Heart right ventricle (tissue), 16 donors: ENCODE measurements around the gene CHST6. TPM values are rescaled to one million over a fixed set of nuclear protein-coding genes. Genes with fewer than 3 reads are reported as not detected.

Source experiments
- ATAC-seq, 8 donors: fragments of 200-7000 bp; cut with Tn5 transposase; one replicate each; pipeline ENCODE4 v1.9.1; 2020; ENCODE audit warnings: mild to moderate bottlenecking in 8 of 8, moderate library complexity in 8 of 8, moderate number of reproducible peaks in 1 of 8
- DNase-seq, 2 donors: peaks; one replicate each; pipeline ENCODE4 v3.0.0-alpha.2; 2020
- H3K27ac ChIP-seq, 10 donors: fragments of 200-600 bp; sonication (generic) in 2 of 10; one replicate each; pipeline versions ENCODE4 v1.5.0 to v1.8.0; 2020 to 2022; ENCODE audit warnings: mild to moderate bottlenecking in 3 of 10
- H3K27me3 ChIP-seq, 7 donors: fragments of 200-600 bp; one replicate each; pipeline ENCODE4 v1.8.0; 2021 to 2022; ENCODE audit warnings: mild to moderate bottlenecking in 2 of 7
- H3K36me3 ChIP-seq, 9 donors: fragments of 200-600 bp; sonication (generic) in 1 of 9; one replicate each; pipeline versions ENCODE4 v1.5.0 to v1.8.0; 2020 to 2022; ENCODE audit warnings: mild to moderate bottlenecking in 2 of 9
- H3K4me1 ChIP-seq, 9 donors: fragments of 200-600 bp; sonication (generic) in 1 of 9; one replicate each; pipeline versions ENCODE4 v1.5.0 to v1.8.0; 2020 to 2022; ENCODE audit warnings: mild to moderate bottlenecking in 4 of 9
- H3K4me3 ChIP-seq, 10 donors: fragments of 200-600 bp; sonication (generic) in 2 of 10; one replicate each; pipeline versions ENCODE4 v1.5.0 to v1.8.0; 2020 to 2022; ENCODE audit warnings: mild to moderate bottlenecking in 7 of 10, moderate library complexity in 2 of 10
- H3K9me3 ChIP-seq, 11 donors: fragments of 200-600 bp in 10 of 11; sonication (generic) in 2 of 11; one replicate each; pipeline versions ENCODE4 v1.5.0 to v1.8.0; 2013 to 2022; ENCODE audit warnings: mild to moderate bottlenecking in 2 of 11, control low read depth in 1 of 11, moderate library complexity in 1 of 11
- CTCF ChIP-seq, 9 donors: fragments of 200-600 bp; sonication (generic) in 2 of 9; IDR thresholded peaks; one replicate each; pipeline versions ENCODE4 v1.5.0 to v1.8.0; 2021 to 2022; ENCODE audit warnings: antibody characterized with exemption in 9 of 9, mild to moderate bottlenecking in 5 of 9, moderate library complexity in 1 of 9
- WGBS, 2 donors: extraction: QIAGEN DNeasy Blood & Tissue Kit; methylation state at CpG; one replicate each; pipeline ENCODE4 v1.1.7; 2013; ENCODE audit warnings: inconsistent platforms in 1 of 2; 5-methylcytosine and 5-hydroxymethylcytosine counted together
- intact Hi-C, 10 donors: fragments of 100-400 bp; cut with DNase I; formaldehyde crosslinking; loops; one replicate each; pipeline versions ENCODE4 v1.11.1 to v1.14.2; 2022
- polyA plus RNA-seq, 2 donors: library from polyadenylated mRNA; stranded (reverse); fragments of 200-250 nt; gene quantifications; one replicate each; pipeline ENCODE4 v1.2.3, GENCODE V29; 2013
- total RNA-seq, 10 donors: library from RNA; stranded (reverse); fragmentation: NEBNext Ultra II Directional in 3 of 10; extraction: Animal tissue kit (Norgen Biotek cat#: 25700) in 3 of 10; gene quantifications; one replicate each; pipeline versions ENCODE4 v1.2.1 to v1.2.4, GENCODE V29; 2021 to 2023
- donor health status: Arrhythmogenic right ventricular cardiomyopathy.
- donor health status: ischemic (EF 13 %, LVEDD 7.1; RV severe dilation, severe dysfunction).
- donor health status: healthy with polysubstance abuse.
- donor health status: DM: no; HTN: yes; CAD: no.
- donor health status: DM: no; HTN: no; CAD: no.
- donor health status: ischemic (EF 25% LVEDD 6.9; RV normal size, moderate dysfunction).
- donor health status: ischemic (EF 25% LVEDD 5.7; RV mildly dilated, moderate dysfunction).
- donor health status: healthy.
- donor health status: DM: yes; HTN: yes; CAD: no.
- donor health status: Ischemic cardiomyopathy.
- donor health status: ischemic (EF 35%, LVEDD 5.7; RV mildly dilated, moderate dysfunction).
- donor health status: nonischemic (EF 11% LVEDD 7.7; RV severe dilation, severe dysfunction).
- donor health status: DM: yes; HTN: yes; CAD: no.
- donor health status: PGD.
- donor health status: ischemic (EF 29% LVEDD 5.4; RV normal size, mild dysfunction).
- donor health status: nonischemic (EF 23%, LVEDD 6.1; RV moderate dilation, normal function).

CHST6 gene
- total and polyA plus RNA-seq, 12 donors: 0.22 to 2.0 (median 0.86) TPM

GRCh38 chr16:75491876-75492275 lies 3.4 kb downstream of the CHST6 start:
- no peak for DNase-seq
- 96% methylated on average over 1 of the region's 1 CpG for WGBS, 2 donors
- no peak for ATAC-seq
- H3K9me3 ChIP-seq: no peaks in the 10 kb centered on the region
- no peaks in the 10 kb centered on the region for H3K36me3 ChIP-seq
- no peak overlapping the region for H3K4me3 ChIP-seq
- intact Hi-C loops: no loop called here
- peaks cover 0 to 16% (median 11%) of the 10 kb centered on the region in 9 donors for H3K4me1 ChIP-seq
- no peak overlapping the region for H3K27ac ChIP-seq
- peaks cover 0 to 35% (median 6%) of the 10 kb centered on the region in 7 donors for H3K27me3 ChIP-seq
- no peak for TF ChIP-seq CTCF (IDR thresholded peaks at IDR 0.05)

GRCh38 chr16:75488322-75488721 lies 6.9 kb downstream of the CHST6 start:
- Histone ChIP-seq H3K9me3 (no peaks in the 10 kb centered on the region), H3K4me3 (no peak overlapping the region), H3K27me3 (peaks cover 0 to 11% (median 0%) of the 10 kb centered on the region in 7 donors), H3K36me3 (no peaks in the 10 kb centered on the region), H3K4me1 (no peaks in the 10 kb centered on the region), H3K27ac (no peak overlapping the region)
- WGBS, 2 donors: 96 to 100% methylated on average over 2 of the region's 2 CpGs
- intact Hi-C loops: no loop called here
- DNase-seq (no peak), ATAC-seq (no peak)
- no peak for TF ChIP-seq CTCF (IDR thresholded peaks at IDR 0.05)

GRCh38 chr16:75486676-75487313 lies 8.4 kb downstream of the CHST6 start:
- H3K4me1 ChIP-seq: no peaks in the 10 kb centered on the region
- intact Hi-C loops: no loop called here
- no peak overlapping the region for H3K27ac ChIP-seq
- H3K4me3 ChIP-seq: no peak overlapping the region
- TF ChIP-seq CTCF (IDR thresholded peaks at IDR 0.05): no peak
- H3K36me3 ChIP-seq: no peaks in the 10 kb centered on the region
- H3K9me3 ChIP-seq: no peaks in the 10 kb centered on the region
- ATAC-seq (no peak), DNase-seq (no peak)
- peaks cover 0 to 2% (median 0%) of the 10 kb centered on the region in 7 donors for H3K27me3 ChIP-seq
- WGBS, 2 donors: 83 to 84% methylated on average over 2 of the region's 2 CpGs

- intact Hi-C loops: no loop called here
- 87 to 89% methylated on average over 9 of the region's 9 CpGs for WGBS, 2 donors
- no peaks in the 10 kb centered on the region for H3K9me3 ChIP-seq
These were observed 9.1 kb downstream of the CHST6 start for GRCh38 chr16:75486014-75486675.

More at GRCh38 chr16:75486014-75486675, 9.1 kb downstream of the CHST6 start:
- DNase-seq (no peak), ATAC-seq (no peak)
- no peak overlapping the region for H3K27ac ChIP-seq
- H3K36me3 ChIP-seq: no peaks in the 10 kb centered on the region
- no peak overlapping the region for H3K4me3 ChIP-seq
- H3K4me1 ChIP-seq: no peaks in the 10 kb centered on the region
- H3K27me3 ChIP-seq: no peaks in the 10 kb centered on the region
- no peak for TF ChIP-seq CTCF (IDR thresholded peaks at IDR 0.05)
